ENCODE measurements around the gene NUP188.

DNA sequence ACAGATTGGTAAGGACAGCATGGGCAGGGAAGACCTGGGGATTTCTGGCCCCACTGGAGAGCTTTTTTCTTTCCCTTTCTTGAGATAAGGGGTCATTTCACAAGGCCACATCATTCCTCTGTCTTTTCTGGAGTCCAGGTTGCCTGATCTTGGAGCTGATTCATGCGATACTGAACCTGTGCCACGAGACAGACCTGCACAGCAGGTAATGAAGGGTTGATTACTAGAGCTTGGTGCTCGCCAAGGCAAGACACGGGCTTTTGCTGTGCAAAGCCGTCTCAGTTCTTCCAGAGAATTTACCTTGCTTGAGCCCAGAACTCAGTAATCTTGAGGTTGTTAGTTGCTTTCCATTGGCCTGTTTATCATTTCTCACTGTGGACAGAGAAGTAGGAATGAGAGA lies 39.2 kb downstream of the NUP188 start:
- TF ChIP-seq EP300 (IDR thresholded peaks at IDR 0.05; ENCODE audit: low read depth), result no peak
- TF ChIP-seq, protein P1, sequence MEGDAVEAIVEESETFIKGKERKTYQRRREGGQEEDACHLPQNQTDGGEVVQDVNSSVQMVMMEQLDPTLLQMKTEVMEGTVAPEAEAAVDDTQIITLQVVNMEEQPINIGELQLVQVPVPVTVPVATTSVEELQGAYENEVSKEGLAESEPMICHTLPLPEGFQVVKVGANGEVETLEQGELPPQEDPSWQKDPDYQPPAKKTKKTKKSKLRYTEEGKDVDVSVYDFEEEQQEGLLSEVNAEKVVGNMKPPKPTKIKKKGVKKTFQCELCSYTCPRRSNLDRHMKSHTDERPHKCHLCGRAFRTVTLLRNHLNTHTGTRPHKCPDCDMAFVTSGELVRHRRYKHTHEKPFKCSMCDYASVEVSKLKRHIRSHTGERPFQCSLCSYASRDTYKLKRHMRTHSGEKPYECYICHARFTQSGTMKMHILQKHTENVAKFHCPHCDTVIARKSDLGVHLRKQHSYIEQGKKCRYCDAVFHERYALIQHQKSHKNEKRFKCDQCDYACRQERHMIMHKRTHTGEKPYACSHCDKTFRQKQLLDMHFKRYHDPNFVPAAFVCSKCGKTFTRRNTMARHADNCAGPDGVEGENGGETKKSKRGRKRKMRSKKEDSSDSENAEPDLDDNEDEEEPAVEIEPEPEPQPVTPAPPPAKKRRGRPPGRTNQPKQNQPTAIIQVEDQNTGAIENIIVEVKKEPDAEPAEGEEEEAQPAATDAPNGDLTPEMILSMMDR (IDR thresholded peaks at IDR 0.05), result no peak

Data from transverse colon (tissue), 3 donors.